Testis (tissue), 2 donors: Measurements from ENCODE around the gene MEST.

ENCODE experiments used
- CTCF ChIP-seq, 3 experiments: fragments of 450-650 bp in 2 of 3; fragments of 200-600 bp in 1 of 3; sonication (generic) in 1 of 3; IDR thresholded peaks; one replicate each; pipeline ENCODE4 v1.5.1; 2016 to 2019; ENCODE audit warnings: antibody characterized with exemption in 3 of 3, mild to moderate bottlenecking in 2 of 3, moderate library complexity in 1 of 3
- POLR2A ChIP-seq: fragments of 450-650 bp; IDR thresholded peaks from one replicate; pipeline ENCODE4 v1.6.1; 2017; ENCODE audit warnings: antibody characterized with exemption, mild to moderate bottlenecking, moderate library complexity

GRCh38 chr7:130529417-130529816 is 37.5 kb downstream of the MEST start:
- no peak for TF ChIP-seq CTCF (IDR thresholded peaks at IDR 0.05)
- no peak for TF ChIP-seq POLR2A
